ENCODE measurements around the gene PRKAA1. TPM values are rescaled to one million over a fixed set of nuclear protein-coding genes. Genes with fewer than 3 reads are reported as not detected.

Gene PRKAA1
- total and polyA plus RNA-seq, 2 donors (not counting 1 experiment from before 2014, with no cell fraction given), result 39.9 to 107 TPM

DNA sequence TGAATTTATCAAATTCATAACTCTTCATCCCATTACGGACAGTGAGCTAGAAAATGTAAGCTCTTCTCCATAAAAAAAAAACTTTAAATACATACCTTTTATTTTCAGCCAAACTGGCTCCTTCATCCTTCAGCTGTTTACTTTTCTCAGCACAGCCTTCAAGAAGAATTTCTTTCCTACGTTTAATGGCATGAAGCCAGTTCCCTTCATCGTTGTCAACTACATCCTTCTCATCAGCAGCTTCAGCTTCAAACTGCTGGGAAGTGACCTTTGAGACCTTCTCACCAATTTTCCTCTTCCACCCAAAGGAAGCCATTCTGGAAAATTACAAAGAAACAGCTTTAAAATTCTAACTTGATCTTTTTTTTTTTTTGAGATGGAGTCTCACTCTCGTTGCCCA, 51.5 kb downstream of the PRKAA1 start:
- H3K79me2 ChIP-seq (ENCODE audit: control insufficient read depth, insufficient read depth, low read length), result peaks cover 67% of the 10 kb centered on the region
- H3K4me3 Mint-ChIP-seq, result no peak overlapping the region
- ATAC-seq (ENCODE audit: low read depth), result no peak
- H3K4me3 ChIP-seq (ENCODE audit: control extremely low read depth in 1 of 5, extremely low read depth in 1 of 5, insufficient read depth in 1 of 5, low read depth in 2 of 5, low read length in 4 of 5), result no peak overlapping the region
- TF ChIP-seq EZH2 (IDR thresholded peaks at IDR 0.05; ENCODE audit: borderline replicate concordance, insufficient read depth, low read depth, low read length, poor library complexity, severe bottlenecking) (no peak), CTCF (IDR thresholded peaks at IDR 0.05) (no peak)
- H3K4me1 Mint-ChIP-seq, result peaks cover 26% of the 10 kb centered on the region
- ChIA-PET CTCF (interaction anchor here (0.6 to 1.0 kb wide), 2 partner anchors 13 to 1021 kb away, joined by 3 read pairs; no protein-coding TSS in a partner anchor), POLR2A (no interaction called here)
- H3K4me2 ChIP-seq (replicated peaks; ENCODE audit: low read depth, low read length, poor library complexity, severe bottlenecking), result no peak overlapping the region
- H3K9me3 Mint-ChIP-seq (ENCODE audit: insufficient read depth), result no peaks in the 10 kb centered on the region
- H3K27ac Mint-ChIP-seq, result no peak overlapping the region
- H3K27ac ChIP-seq (ENCODE audit: low read length in 2 of 2), result no peak overlapping the region
- WGBS (ENCODE audit: insufficient coverage), result 65% methylated on average over 4 of the region's 4 CpGs
- H3K9ac ChIP-seq (ENCODE audit: low read length), result no peak overlapping the region
- no peak overlapping the region for H2AFZ ChIP-seq (ENCODE audit: insufficient read depth, low read depth, low read length, poor library complexity, severe bottlenecking)
- intact Hi-C loops (cut with micrococcal nuclease), result no loop called here
- H3K27me3 Mint-ChIP-seq, result no peaks in the 10 kb centered on the region
- H3K9me3 ChIP-seq (ENCODE audit: control extremely low read depth in 1 of 3, control insufficient read depth in 2 of 3, insufficient read depth in 1 of 3, low read length in 2 of 3), result peaks cover 0 to 1% (median 0%) of the 10 kb centered on the region in 3 donors
- no peak for DNase-seq
- H3K36me3 ChIP-seq (replicated peaks in 1 of 2; ENCODE audit: control extremely low read depth in 1 of 2, control insufficient read depth in 1 of 2, extremely low read depth in 1 of 2, insufficient read depth in 2 of 2, low read length in 1 of 2), result peaks cover 0 to 10% of the 10 kb centered on the region in 2 experiments
- no peaks in the 10 kb centered on the region for H3K27me3 ChIP-seq (replicated peaks in 1 of 4; ENCODE audit: control extremely low read depth in 1 of 4, control insufficient read depth in 3 of 4, insufficient read depth in 4 of 4, low read length in 3 of 4)
- peaks cover 0 to 8% of the 10 kb centered on the region in 2 donors for H3K4me1 ChIP-seq (ENCODE audit: control insufficient read depth in 2 of 2, insufficient read depth in 2 of 2, low read length in 2 of 2)
- H4K20me1 ChIP-seq (ENCODE audit: control insufficient read depth, insufficient read depth, low read length, poor library complexity, severe bottlenecking), result peaks cover 30% of the 10 kb centered on the region

DNA sequence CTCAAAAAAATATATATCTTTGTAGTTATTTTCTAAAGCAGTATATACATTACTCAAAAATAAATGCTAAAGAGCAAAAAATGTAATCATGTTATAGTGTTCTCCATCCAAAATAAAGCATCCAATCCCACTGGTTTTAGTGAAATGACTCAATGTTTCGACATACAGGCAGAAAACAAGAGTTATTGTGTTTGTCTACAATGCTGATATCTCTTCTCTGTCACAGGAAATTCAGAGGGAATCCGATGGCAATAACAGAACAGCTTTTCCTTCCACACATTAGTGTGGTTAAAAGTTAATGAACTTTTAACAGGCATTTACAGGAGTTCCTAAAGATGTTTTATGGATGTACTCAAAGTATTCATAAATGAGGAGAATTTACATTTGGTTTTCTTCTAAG, 54.4 kb downstream of the PRKAA1 start:
- H3K4me1 ChIP-seq (ENCODE audit: control insufficient read depth in 2 of 2, insufficient read depth in 2 of 2, low read length in 2 of 2), result peaks cover 0 to 8% of the 10 kb centered on the region in 2 donors
- H3K79me2 ChIP-seq (ENCODE audit: control insufficient read depth, insufficient read depth, low read length), result peaks cover 42% of the 10 kb centered on the region
- CTCF ChIA-PET, result no interaction called here
- H2AFZ ChIP-seq (ENCODE audit: insufficient read depth, low read depth, low read length, poor library complexity, severe bottlenecking), result no peak overlapping the region
- no peak overlapping the region for H3K9ac ChIP-seq (ENCODE audit: low read length)
- ATAC-seq (ENCODE audit: low read depth) (no peak), DNase-seq (no peak)
- peaks cover 0 to 4% (median 4%) of the 10 kb centered on the region in 3 donors for H3K9me3 ChIP-seq (ENCODE audit: control extremely low read depth in 1 of 3, control insufficient read depth in 2 of 3, insufficient read depth in 1 of 3, low read length in 2 of 3)
- WGBS (ENCODE audit: insufficient coverage), result no CpG with 5 or more reads among the region's 2 CpGs
- no peaks in the 10 kb centered on the region for H3K27me3 ChIP-seq (replicated peaks in 1 of 4; ENCODE audit: control extremely low read depth in 1 of 4, control insufficient read depth in 3 of 4, insufficient read depth in 4 of 4, low read length in 3 of 4)
- peaks cover 3 to 30% of the 10 kb centered on the region in 2 experiments for H3K36me3 ChIP-seq (replicated peaks in 1 of 2; ENCODE audit: control extremely low read depth in 1 of 2, control insufficient read depth in 1 of 2, extremely low read depth in 1 of 2, insufficient read depth in 2 of 2, low read length in 1 of 2)
- Mint-ChIP-seq H3K27me3 (no peaks in the 10 kb centered on the region), H3K4me3 (no peak overlapping the region), H3K9me3 (ENCODE audit: insufficient read depth) (peaks cover 7% of the 10 kb centered on the region), H3K4me1 (peaks cover 15% of the 10 kb centered on the region), H3K27ac (no peak overlapping the region)
- H3K27ac ChIP-seq (ENCODE audit: low read length in 2 of 2), result no peak overlapping the region
- peaks cover 23% of the 10 kb centered on the region for H4K20me1 ChIP-seq (ENCODE audit: control insufficient read depth, insufficient read depth, low read length, poor library complexity, severe bottlenecking)
- POLR2A ChIA-PET, result no interaction called here
- intact Hi-C loops (cut with micrococcal nuclease), result no loop called here
- no peak overlapping the region for H3K4me2 ChIP-seq (replicated peaks; ENCODE audit: low read depth, low read length, poor library complexity, severe bottlenecking)
- H3K4me3 ChIP-seq (ENCODE audit: control extremely low read depth in 1 of 5, extremely low read depth in 1 of 5, insufficient read depth in 1 of 5, low read depth in 2 of 5, low read length in 4 of 5), result no peak overlapping the region
- TF ChIP-seq EZH2 (IDR thresholded peaks at IDR 0.05; ENCODE audit: borderline replicate concordance, insufficient read depth, low read depth, low read length, poor library complexity, severe bottlenecking) (no peak), CTCF (IDR thresholded peaks at IDR 0.05) (no peak)
